Prostate gland (tissue), 2 donors: ENCODE results near the gene CREG2.

Experiments used
- POLR2A ChIP-seq: fragments of 450-650 bp; IDR thresholded peaks from one replicate; pipeline ENCODE4 v1.6.1; 2016; ENCODE audit warnings: antibody characterized with exemption, mild to moderate bottlenecking
- POLR2AphosphoS5 ChIP-seq: sonication (generic); formaldehyde crosslinking; IDR thresholded peaks from one replicate; pipeline ENCODE4 v1.6.1; 2017; ENCODE audit warnings: antibody characterized with exemption
- TF ChIP-seq, protein P1 (sequence below), 4 experiments: fragments of 200-600 bp in 2 of 4; fragments of 450-650 bp in 2 of 4; sonication (generic) in 2 of 4; IDR thresholded peaks; 1 replicate in 3 of 4; 2 replicates in 1 of 4; pipeline ENCODE4 v1.5.1; 2016 to 2019; ENCODE audit warnings: antibody characterized with exemption in 4 of 4, mild to moderate bottlenecking in 2 of 4, moderate library complexity in 2 of 4

DNA sequence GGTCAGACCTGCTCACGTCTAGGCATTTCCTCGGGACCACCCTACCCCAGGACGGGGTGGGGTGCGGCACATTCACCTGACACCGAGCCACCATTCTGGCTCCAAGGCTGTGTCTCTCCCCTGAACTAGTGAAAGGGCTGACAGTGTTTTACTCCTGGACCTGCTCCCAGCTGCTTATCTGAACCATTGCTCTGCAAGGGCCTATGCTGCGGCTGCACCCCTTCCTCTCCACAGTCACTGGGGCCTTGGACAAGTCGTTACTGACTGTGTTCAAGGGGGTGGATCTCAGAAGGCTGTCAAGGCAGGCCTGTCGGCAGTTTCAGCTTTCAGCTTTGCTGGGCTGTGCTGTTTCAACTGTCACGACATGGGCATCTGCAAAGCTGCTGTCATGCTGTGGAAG, 11.7 kb downstream of the CREG2 start:
- no peak for TF ChIP-seq POLR2A
- TF ChIP-seq, protein P1, sequence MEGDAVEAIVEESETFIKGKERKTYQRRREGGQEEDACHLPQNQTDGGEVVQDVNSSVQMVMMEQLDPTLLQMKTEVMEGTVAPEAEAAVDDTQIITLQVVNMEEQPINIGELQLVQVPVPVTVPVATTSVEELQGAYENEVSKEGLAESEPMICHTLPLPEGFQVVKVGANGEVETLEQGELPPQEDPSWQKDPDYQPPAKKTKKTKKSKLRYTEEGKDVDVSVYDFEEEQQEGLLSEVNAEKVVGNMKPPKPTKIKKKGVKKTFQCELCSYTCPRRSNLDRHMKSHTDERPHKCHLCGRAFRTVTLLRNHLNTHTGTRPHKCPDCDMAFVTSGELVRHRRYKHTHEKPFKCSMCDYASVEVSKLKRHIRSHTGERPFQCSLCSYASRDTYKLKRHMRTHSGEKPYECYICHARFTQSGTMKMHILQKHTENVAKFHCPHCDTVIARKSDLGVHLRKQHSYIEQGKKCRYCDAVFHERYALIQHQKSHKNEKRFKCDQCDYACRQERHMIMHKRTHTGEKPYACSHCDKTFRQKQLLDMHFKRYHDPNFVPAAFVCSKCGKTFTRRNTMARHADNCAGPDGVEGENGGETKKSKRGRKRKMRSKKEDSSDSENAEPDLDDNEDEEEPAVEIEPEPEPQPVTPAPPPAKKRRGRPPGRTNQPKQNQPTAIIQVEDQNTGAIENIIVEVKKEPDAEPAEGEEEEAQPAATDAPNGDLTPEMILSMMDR (IDR thresholded peaks at IDR 0.05), result no peak
- TF ChIP-seq POLR2AphosphoS5, result no peak
